Activated naive CD8-positive, alpha-beta T cell treated with anti-CD3 and anti-CD28 coated beads, Interleukin-2, amount 10 ng/mL, durations not matched to agents 7 days and 5 days (primary cell): ENCODE data around the gene ALDOB. TPM values are rescaled to one million over a fixed set of nuclear protein-coding genes. Genes with fewer than 3 reads are reported as not detected.

ENCODE experiments used
- ATAC-seq: fragments of 150-1000 bp; cut with Tn5 transposase; one replicate; pipeline ENCODE4 v1.10.0; 2021; ENCODE audit warnings: low read depth, moderate library complexity
- POLR2A ChIA-PET: fragments of 350-600 bp; sonication (Branson Sonifier 250); formaldehyde crosslinking; loops from one replicate; lab custom pipeline; 2021; ENCODE audit warnings: antibody characterized with exemption; lab: Charles Lee
- DNase-seq: peaks from one replicate; pipeline ENCODE4 v3.0.0; 2021
- H3K27ac Mint-ChIP-seq: one replicate; pipeline ENCODE4 v1.8.0; 2022; ENCODE audit warnings: mild to moderate bottlenecking, mixed read lengths
- H3K27me3 Mint-ChIP-seq: one replicate; pipeline ENCODE4 v1.8.0; 2022; ENCODE audit warnings: mild to moderate bottlenecking, moderate library complexity, mixed read lengths
- H3K36me3 Mint-ChIP-seq: one replicate; pipeline ENCODE4 v1.8.0; 2021; ENCODE audit warnings: mild to moderate bottlenecking, mixed read lengths
- H3K4me1 Mint-ChIP-seq: one replicate; pipeline ENCODE4 v1.8.0; 2021; ENCODE audit warnings: mixed read lengths
- H3K4me3 Mint-ChIP-seq: one replicate; pipeline ENCODE4 v1.8.0; 2022; ENCODE audit warnings: mild to moderate bottlenecking, moderate library complexity, mixed read lengths
- H3K9me3 Mint-ChIP-seq: one replicate; pipeline ENCODE4 v1.8.0; 2021; ENCODE audit warnings: mixed read lengths
- total RNA-seq, 2 experiments: library from RNA; stranded (reverse); gene quantifications; one replicate each; pipeline ENCODE4 v1.2.3, GENCODE V29; 2021

Gene ALDOB
- not detected for total RNA-seq

DNA sequence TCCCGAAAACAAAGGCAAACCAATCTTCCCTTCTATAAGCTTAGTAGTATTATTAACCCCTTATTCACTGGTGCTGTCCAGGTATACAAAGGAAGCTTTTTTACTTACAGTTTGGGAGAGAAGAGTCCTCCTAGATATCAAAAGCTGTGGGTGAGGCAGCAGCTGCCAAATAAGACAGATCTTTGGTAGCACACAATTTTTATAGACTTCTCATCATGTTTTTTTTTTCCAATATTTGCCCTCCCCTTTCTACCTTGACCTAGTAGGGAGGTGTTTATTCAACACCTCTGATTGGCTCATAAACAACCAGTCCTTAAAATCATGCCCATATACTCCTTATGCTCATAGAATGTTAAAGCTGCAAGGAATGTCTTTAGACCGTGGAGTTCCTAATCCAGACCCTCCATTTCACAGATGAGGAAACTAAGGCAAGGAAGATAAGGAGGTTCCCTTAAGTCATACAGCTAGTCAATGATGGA lies at the start of gene ALDOB:
TSS of gene ALDOB (minus strand) at position 174 of the 479 bp plus-strand sequence. CDS start 4,887 bp downstream, outside the sequence.
- DNase-seq (no peak), ATAC-seq (no peak)
- POLR2A ChIA-PET, result no interaction called here
- Mint-ChIP-seq H3K4me3 (no peak within 1 kb of the TSS), H3K4me1 (no peaks in the 10 kb centered on the region), H3K9me3 (peaks cover 1% of the 10 kb centered on the region), H3K27ac (no peak within 1 kb of the TSS), H3K27me3 (peaks cover 10% of the 10 kb centered on the region), H3K36me3 (no peaks in the 10 kb centered on the region)

DNA sequence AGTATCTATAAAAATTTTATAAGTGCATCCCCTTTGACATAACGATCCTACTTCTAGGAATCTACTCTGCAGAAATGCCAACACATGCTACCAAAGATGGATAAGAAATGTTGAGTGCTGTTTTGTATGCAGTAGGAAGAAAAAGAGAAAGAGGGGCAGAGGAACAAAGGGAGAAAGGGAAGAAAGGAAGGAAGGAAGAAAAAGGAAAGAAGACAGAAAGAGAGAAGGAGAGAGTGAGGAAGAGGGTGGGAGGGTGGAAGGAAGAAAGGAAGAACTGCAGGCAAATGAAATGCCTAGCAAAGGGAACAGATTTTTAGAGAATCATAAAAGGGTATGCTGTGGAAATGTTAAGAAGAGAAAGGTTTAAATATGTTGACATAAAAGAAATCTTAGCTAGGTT lies 48.5 kb upstream of the ALDOB start:
- ATAC-seq, result no peak
- H3K27me3 Mint-ChIP-seq, result peaks cover 65% of the 10 kb centered on the region
- H3K27ac Mint-ChIP-seq, result no peak overlapping the region
- H3K4me3 Mint-ChIP-seq, result no peak overlapping the region
- POLR2A ChIA-PET, result no interaction called here
- no peaks in the 10 kb centered on the region for H3K9me3 Mint-ChIP-seq
- DNase-seq, result no peak
- no peaks in the 10 kb centered on the region for H3K36me3 Mint-ChIP-seq
- peaks cover 5% of the 10 kb centered on the region for H3K4me1 Mint-ChIP-seq

DNA sequence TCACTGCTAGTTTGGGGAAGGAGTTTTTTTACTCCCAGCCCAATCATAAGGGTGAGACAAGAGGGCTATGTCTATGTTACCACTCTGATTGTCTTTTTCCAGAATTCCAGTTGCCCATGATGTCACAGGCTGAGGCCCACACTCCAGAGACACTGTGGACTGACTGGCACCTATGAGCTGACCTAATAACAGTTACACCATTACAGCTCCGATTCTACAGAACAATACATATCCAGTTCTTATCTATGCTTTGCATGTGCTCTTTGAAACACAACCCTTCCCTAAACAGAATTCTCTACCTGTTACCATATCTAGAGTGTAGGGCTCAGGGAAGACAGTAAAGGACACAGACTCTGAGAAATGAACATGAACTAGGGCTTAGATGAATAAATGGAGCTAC lies 45.7 kb upstream of the ALDOB start:
- DNase-seq (no peak), ATAC-seq (no peak)
- Mint-ChIP-seq H3K27ac (no peak overlapping the region), H3K36me3 (no peaks in the 10 kb centered on the region), H3K4me3 (no peak overlapping the region), H3K27me3 (peaks cover 43% of the 10 kb centered on the region), H3K4me1 (no peaks in the 10 kb centered on the region), H3K9me3 (no peaks in the 10 kb centered on the region)
- POLR2A ChIA-PET, result interaction anchor here (0.6 kb wide), 1 partner anchor 19 kb away, joined by 3 read pairs; no protein-coding TSS in a partner anchor

DNA sequence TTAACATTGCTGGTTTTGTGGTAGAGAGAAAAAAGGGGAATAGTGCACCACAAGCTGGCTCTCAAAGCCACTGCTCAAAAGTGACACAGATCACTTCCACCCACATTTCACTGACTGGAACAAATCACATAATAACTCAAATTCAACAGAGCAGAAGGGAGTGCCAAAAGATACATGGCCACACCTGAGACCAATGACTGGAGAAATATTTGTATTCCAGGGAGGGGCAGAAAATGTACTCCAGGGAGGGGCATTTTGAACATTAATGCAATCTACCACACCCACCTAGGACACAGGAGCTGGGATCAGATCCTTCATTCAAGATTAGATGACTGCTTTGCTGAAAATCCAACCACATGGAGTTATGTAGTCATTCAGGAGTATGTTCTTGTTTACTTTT lies 44.8 kb upstream of the ALDOB start:
- no peak overlapping the region for H3K4me3 Mint-ChIP-seq
- peaks cover 35% of the 10 kb centered on the region for H3K27me3 Mint-ChIP-seq
- POLR2A ChIA-PET, result no interaction called here
- DNase-seq (no peak), ATAC-seq (no peak)
- H3K27ac Mint-ChIP-seq, result no peak overlapping the region
- H3K36me3 Mint-ChIP-seq, result no peaks in the 10 kb centered on the region
- no peaks in the 10 kb centered on the region for H3K4me1 Mint-ChIP-seq
- H3K9me3 Mint-ChIP-seq, result no peaks in the 10 kb centered on the region

DNA sequence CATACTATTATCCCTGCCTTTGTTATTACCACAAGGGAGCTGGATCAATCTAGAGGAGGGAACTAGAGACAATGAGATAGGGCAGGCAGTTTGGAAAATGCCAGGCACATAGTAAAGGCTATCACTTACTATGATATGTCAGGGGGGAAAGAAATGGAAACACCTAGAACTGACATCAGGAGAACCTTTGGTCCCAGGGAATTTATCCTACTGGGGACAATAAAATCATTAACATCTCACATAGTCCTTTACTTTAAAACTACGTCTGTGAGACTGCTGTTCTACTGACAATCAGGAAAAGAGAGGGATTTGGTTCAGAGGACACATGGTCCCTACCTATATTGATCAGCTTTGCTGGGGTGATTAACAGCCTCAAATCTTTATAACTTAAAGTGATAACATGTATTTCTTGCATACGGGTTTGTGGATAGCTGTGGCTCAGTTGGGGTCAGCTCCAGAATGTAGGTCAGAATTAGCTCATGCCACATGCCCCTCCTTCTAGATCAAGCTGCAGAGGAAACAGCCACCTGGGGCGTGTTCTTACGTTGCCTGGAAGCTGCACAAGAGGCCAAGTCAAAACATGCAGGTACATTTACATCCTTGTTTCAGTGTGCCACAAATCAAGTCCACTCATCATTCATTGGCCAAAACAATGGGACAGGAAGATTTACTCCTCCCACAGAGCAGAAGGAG lies 43.9 kb upstream of the ALDOB start:
- no peak for DNase-seq
- Mint-ChIP-seq H3K36me3 (no peaks in the 10 kb centered on the region), H3K4me1 (no peaks in the 10 kb centered on the region), H3K9me3 (no peaks in the 10 kb centered on the region), H3K4me3 (no peak overlapping the region), H3K27me3 (peaks cover 29% of the 10 kb centered on the region), H3K27ac (no peak overlapping the region)
- POLR2A ChIA-PET, result no interaction called here
- ATAC-seq, result no peak

DNA sequence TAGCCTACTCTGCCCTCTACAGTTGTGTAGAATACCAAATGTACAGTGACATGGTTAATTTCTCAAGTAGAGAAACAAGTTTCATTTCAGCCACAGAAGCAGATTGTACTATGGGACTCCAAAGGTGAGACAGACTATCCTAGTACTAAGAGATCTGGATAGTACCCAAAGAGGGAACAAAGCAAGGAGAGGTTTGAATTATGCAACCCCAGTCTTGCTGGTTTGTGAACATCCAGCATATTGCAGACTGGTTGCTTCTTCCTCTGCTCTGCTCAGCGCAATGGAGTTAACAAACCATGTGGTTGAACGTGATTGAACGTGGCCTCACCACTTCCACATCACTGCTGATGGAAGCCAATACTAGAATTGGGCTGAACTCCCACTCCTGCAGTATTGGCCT lies 43.3 kb upstream of the ALDOB start:
- DNase-seq, result no peak
- H3K4me1 Mint-ChIP-seq, result no peaks in the 10 kb centered on the region
- H3K27me3 Mint-ChIP-seq, result peaks cover 23% of the 10 kb centered on the region
- no peaks in the 10 kb centered on the region for H3K36me3 Mint-ChIP-seq
- no peak for ATAC-seq
- POLR2A ChIA-PET, result no interaction called here
- H3K4me3 Mint-ChIP-seq, result no peak overlapping the region
- H3K9me3 Mint-ChIP-seq, result no peaks in the 10 kb centered on the region
- no peak overlapping the region for H3K27ac Mint-ChIP-seq

DNA sequence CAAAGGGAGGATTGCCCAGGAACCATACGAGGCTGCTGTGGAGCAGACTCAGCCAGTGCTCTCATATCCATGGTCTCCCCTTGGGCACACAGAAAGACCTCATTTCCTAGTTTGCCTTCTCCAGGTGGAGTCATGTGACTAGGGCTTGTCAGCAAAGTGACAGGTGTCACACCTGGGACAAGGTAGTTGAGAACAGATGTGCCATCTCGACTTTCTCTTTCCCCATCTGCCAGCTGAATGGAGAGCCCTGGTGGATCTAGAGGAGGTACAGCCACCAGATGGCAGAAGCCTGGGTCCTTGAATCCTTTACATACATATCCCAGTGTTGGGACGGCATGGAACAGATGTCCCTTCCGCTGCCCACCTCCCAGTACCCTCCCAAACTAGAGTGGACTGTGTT lies 42.9 kb upstream of the ALDOB start:
- no peak for ATAC-seq
- no peaks in the 10 kb centered on the region for H3K4me1 Mint-ChIP-seq
- no peak overlapping the region for H3K4me3 Mint-ChIP-seq
- H3K27me3 Mint-ChIP-seq, result peaks cover 22% of the 10 kb centered on the region
- POLR2A ChIA-PET, result no interaction called here
- H3K36me3 Mint-ChIP-seq, result no peaks in the 10 kb centered on the region
- no peak overlapping the region for H3K27ac Mint-ChIP-seq
- H3K9me3 Mint-ChIP-seq, result no peaks in the 10 kb centered on the region
- DNase-seq, result no peak

DNA sequence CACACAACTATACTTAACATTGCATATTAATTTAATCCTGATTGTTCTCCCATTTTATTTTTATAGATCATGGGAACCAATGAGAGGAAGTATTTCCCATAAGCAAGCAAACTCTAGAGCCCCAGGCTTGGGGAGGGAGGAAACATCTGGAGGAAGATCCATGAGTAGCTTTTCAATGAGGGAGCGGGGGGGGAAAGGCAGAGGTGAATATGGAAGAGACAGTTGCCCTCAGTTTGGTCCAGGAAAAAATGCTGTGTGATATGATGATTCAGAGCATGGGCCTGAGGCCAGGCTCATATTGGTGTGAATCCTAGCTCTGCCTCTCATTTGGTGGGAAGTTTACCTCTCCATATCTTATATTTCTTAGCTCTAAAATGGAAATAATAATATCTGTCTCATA lies 42.2 kb upstream of the ALDOB start:
- DNase-seq (no peak), ATAC-seq (no peak)
- H3K4me3 Mint-ChIP-seq, result no peak overlapping the region
- H3K27me3 Mint-ChIP-seq, result peaks cover 22% of the 10 kb centered on the region
- H3K36me3 Mint-ChIP-seq, result no peaks in the 10 kb centered on the region
- no peaks in the 10 kb centered on the region for H3K9me3 Mint-ChIP-seq
- no peak overlapping the region for H3K27ac Mint-ChIP-seq
- POLR2A ChIA-PET, result no interaction called here
- H3K4me1 Mint-ChIP-seq, result no peaks in the 10 kb centered on the region

DNA sequence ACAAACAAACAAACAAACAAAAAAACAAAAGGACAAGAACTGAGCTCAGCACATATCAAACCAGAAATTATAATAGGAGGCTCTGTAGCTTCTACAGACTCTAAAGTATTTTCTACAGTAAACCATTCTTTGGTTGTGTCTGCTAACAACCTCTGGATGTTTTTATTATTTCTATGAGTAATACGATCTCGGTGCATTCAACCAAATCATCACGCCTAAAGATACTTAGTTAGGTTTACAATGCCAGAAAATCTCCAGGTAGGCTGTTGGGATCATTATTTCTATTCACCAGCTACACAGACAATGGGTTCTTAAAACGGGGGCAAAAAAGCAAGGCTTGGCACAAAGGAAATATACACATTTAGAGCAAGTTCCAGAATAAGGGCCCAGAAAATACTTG lies 41.6 kb upstream of the ALDOB start:
- Mint-ChIP-seq H3K36me3 (no peaks in the 10 kb centered on the region), H3K27me3 (peaks cover 25% of the 10 kb centered on the region), H3K27ac (no peak overlapping the region), H3K4me1 (no peaks in the 10 kb centered on the region), H3K4me3 (no peak overlapping the region), H3K9me3 (no peaks in the 10 kb centered on the region)
- DNase-seq, result no peak
- POLR2A ChIA-PET, result no interaction called here
- no peak for ATAC-seq

DNA sequence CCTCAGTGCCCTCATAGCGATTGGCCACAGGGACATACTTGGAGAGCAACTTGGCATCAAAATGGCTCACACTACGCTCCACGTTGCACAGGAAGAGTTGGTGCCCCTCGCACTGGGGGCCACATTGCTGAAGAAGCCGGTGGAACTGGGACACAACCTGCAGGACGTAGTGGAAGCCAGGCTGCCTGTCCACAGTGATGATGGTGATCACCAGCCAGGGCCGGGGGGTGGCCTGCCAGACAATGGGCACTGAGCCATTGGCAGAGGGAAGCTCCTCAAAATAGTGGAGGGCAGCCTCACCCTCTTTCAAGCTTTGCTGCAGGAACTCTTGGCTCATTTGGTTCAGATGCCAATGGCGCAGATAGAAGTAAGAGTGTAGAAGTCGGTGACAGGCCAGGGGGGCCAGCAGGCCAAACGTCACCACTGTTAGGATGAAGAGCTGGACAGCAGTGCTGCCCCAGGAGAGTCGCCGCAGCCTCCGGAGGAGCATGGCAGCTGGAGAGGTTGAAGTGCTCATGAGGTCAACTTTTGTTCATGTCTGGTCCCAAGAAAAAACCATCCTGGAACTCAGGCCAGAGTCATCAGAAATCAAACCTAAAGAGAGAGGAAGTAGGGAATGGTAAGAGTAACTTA lies 41.1 kb upstream of the ALDOB start:
- Mint-ChIP-seq H3K27ac (no peak overlapping the region), H3K27me3 (peaks cover 21% of the 10 kb centered on the region)

DNA sequence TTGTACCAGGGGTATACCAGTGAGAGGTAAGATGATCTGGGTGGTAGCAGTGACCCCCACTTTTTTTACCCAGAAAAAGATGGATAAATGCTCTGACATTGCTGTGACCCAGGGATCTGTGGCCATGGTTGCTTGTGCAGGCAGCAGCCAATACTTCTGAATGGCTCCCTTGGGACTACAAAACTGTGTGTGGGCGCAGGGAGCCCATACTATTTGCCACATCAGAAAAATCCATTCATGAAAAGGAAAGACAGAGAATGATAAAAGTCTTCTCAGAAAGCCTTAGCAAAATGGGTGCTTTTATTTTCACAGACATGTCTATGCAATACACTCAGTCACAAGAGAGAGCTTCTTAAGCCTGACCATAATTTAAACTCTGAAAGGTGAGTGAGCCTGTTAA lies 37.3 kb upstream of the ALDOB start:
- no peaks in the 10 kb centered on the region for H3K4me1 Mint-ChIP-seq
- DNase-seq (no peak), ATAC-seq (no peak)
- H3K4me3 Mint-ChIP-seq, result no peak overlapping the region
- peaks cover 20% of the 10 kb centered on the region for H3K27me3 Mint-ChIP-seq
- no peaks in the 10 kb centered on the region for H3K36me3 Mint-ChIP-seq
- no peak overlapping the region for H3K27ac Mint-ChIP-seq
- POLR2A ChIA-PET, result no interaction called here
- H3K9me3 Mint-ChIP-seq, result no peaks in the 10 kb centered on the region

More for the DNA sequence above, 41.1 kb upstream of the ALDOB start:
- ATAC-seq (no peak), DNase-seq (no peak)
- Mint-ChIP-seq H3K4me1 (no peaks in the 10 kb centered on the region), H3K9me3 (no peaks in the 10 kb centered on the region), H3K4me3 (no peak overlapping the region), H3K36me3 (no peaks in the 10 kb centered on the region)
- POLR2A ChIA-PET, result no interaction called here

DNA sequence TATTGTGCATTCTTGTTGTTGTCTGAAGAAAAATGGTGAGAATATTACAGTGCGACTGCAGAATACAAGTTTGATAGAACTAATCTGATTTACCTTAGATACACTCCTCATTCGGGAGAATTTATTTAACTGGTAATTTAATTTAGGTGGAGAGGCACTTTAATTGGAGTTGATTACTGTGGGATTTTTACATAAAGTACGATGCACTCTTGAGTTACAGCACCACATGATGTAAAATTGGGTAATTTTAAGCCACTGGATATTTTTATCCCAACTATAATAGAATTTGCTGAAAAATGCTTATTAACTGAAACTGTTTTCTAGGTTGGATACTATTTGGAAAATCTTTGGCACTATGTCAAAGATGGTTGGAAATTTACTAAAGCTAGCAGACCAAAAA lies 35.4 kb upstream of the ALDOB start:
- no peak for DNase-seq
- H3K9me3 Mint-ChIP-seq, result no peaks in the 10 kb centered on the region
- peaks cover 21% of the 10 kb centered on the region for H3K27me3 Mint-ChIP-seq
- no peaks in the 10 kb centered on the region for H3K36me3 Mint-ChIP-seq
- no peak overlapping the region for H3K4me3 Mint-ChIP-seq
- no peak for ATAC-seq
- no peaks in the 10 kb centered on the region for H3K4me1 Mint-ChIP-seq
- H3K27ac Mint-ChIP-seq, result no peak overlapping the region
- POLR2A ChIA-PET, result no interaction called here

DNA sequence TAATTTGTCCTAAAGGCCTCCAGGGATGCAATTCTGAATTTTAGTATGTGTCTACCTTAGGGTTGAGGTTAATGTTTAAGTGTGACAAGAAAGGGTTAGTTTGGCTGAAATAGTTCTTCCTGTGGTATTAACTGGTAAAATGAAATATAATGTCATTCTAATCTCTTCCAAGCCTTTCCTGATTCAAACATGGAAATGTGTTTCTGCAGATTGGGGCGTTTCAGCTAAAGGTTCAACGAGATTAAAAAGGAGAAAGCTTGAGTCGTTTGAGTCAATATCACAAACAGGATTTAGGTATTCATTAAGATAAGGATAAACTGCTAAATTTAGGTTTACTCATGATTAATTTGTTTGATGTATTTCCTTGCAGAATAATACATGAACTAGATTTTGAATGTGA lies 34.4 kb upstream of the ALDOB start:
- no peak overlapping the region for H3K27ac Mint-ChIP-seq
- peaks cover 26% of the 10 kb centered on the region for H3K27me3 Mint-ChIP-seq
- H3K4me3 Mint-ChIP-seq, result no peak overlapping the region
- ATAC-seq (no peak), DNase-seq (no peak)
- no peaks in the 10 kb centered on the region for H3K36me3 Mint-ChIP-seq
- POLR2A ChIA-PET, result interaction anchor here (0.9 kb wide), 1 partner anchor 57 kb away, joined by 3 read pairs; no protein-coding TSS in a partner anchor
- H3K9me3 Mint-ChIP-seq, result no peaks in the 10 kb centered on the region
- H3K4me1 Mint-ChIP-seq, result no peaks in the 10 kb centered on the region

DNA sequence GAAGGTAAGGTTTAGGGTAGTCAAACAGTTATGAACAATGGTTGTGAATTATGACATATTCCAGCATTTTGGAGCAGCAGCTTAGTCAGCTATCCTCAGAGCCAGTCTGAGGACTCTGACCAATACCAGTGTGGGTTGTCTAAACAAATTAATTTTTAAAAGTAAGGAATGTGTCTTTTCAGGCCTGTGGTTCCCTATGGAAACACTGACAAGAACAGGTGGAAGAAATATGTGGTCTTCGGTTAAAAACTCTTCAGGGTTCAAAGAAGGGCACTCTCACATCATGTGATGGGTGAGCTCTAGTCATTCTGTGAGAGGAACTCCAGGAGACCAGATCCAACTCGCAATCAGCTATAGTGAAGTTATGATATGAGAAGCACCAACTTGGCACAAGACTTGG lies 33.5 kb upstream of the ALDOB start:
- H3K4me3 Mint-ChIP-seq, result no peak overlapping the region
- DNase-seq (no peak), ATAC-seq (no peak)
- H3K36me3 Mint-ChIP-seq, result no peaks in the 10 kb centered on the region
- POLR2A ChIA-PET, result no interaction called here
- no peak overlapping the region for H3K27ac Mint-ChIP-seq
- no peaks in the 10 kb centered on the region for H3K4me1 Mint-ChIP-seq
- H3K9me3 Mint-ChIP-seq, result no peaks in the 10 kb centered on the region
- peaks cover 35% of the 10 kb centered on the region for H3K27me3 Mint-ChIP-seq
